ENCODE measurements around the gene RBM39.

Gene RBM39

DNA sequence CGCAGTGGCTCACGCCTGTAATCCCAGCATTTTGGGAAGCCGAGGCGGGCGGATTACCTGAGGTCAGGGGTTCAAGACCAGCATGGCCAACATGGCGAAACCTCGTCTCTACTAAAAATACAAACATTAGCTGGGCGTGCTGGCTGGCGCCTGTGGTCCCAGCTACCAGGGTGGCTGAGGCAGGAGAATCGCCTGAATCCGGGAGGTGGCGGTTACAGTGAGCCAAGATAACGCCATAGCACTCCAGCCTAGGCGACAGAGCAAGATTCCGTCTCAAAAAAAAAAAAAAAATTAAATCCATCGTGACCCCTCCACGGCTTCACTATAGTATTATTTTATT lies 76.1 kb downstream of the RBM39 start:
- FAIRE-seq, result no peak

DNA sequence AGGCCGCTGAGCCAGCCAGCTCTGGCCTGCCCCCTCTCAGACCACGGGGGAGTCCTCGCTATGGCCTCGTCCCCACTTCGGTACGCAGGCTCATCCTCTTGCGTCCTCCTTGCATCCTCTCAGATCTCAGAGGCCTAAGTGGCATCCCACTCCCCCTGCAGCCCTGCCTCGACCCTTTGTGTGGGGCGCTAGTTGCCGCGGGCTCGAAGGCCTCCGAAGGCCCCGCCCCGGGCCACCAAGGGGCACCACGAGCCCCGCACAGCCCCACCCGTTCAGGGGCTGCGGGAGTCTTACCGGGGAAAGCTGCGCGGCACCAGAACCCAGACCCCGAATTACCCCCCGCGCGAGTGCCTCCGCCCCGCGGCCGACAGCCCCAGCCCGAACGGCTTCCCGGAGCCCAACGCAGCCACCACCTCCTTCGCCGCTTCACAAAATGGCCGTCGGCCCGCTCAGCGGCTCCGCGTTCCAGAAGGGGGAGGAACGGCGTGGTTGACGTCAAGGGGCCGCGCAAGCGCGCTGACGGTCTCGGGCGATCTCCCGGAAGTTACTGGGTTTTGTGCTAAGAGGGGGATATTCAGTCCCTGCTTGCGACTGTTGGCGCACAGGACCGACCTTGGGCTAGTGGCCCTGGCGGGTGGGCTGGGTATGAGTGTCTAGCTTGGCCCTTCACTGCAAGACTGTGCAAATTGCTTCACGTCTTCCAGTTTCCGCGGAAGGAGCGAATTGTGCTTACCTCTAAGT lies 77.4 kb downstream of the RBM39 start, which contains the start of the genes CPNE1 and RBM12:
CPNE1 (minus strand) TSS at position 435 of the 741 bp plus-strand sequence. CDS start 31,977 bp downstream, outside the sequence.
RBM12 (minus strand) TSS at position 435 of the 741 bp plus-strand sequence. CDS start 9,578 bp downstream, outside the sequence.
- FAIRE-seq, result no peak

DNA sequence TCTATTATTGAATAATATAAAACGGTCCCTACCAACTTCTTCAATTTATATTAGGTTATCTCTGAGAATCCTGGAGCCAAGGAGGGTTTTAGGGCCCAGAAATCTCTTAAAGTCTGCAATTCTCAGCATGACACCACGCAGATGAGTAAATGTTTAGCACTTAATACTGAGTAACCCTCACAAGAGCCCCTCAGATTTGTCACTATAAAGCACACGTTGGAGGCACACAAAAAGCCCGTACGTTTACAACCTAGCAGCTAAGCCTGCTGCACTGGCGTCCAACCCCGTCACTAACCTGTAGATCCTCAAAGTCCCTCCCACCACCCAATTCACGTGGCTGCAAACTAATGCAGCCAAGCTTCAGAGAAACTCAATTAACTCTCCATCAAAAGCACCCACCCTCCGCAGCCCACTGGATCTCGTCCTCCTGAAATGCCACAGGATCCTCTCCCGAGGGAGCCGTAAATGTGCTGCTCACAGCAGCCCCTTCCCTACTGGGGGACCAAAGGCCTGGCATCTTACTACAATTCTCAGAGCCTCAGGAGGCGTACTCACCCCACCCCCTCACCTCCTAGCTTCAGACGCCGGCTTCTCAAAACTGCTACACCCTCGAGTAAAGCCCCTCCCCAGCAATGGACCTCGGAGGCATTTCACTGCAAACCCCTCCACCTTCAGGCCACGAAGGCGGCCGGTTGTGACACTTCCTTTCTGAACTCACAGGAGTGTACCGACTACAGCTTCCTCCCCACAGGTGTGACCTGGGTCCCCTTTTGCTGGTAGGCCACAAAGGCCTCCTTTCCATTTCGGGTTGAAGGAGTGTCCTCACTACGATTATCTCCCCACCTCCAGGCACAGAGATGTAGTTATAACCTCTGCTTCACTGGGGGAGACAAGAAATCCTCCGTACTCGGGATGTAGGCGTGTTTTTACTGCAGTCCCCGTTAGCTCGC lies 78.3 kb downstream of the RBM39 start:
- FAIRE-seq, result no peak

DNA sequence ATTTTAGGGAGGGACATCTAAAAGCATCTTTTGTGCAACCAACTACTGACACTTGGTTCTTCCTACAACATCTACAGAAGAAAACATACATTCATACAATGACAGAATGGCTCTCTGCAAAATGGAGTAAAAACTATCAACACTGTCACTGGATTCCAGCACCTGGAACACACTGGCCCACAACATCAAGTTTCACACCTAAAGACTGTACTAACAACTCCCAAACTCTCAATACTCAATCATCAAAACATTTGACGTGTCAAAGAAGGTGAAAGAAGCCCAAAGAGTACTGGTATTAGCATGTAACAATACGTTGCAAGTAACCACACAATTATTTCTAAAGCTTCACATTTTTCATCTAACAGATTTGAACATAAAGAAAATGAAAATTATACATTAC lies 79.5 kb downstream of the RBM39 start:
- no peak for FAIRE-seq

DNA sequence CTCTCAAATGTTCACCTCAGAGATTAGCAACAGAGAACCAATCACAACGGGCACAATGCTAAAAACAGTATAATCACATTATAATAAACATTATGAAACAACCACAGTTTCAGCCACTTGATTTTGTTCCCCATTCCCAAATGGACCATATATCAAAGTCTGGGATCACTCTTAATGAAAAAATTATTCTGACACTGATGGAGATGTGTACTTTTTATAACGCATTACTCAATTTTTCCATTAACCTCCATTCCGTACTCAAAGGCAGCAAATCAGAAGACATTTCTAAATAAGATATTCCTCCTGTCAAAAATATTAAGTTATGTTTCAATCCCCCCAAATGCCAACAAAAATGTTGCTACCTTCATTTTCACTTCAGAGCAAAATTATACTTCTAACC lies 80.2 kb downstream of the RBM39 start:
- no peak for FAIRE-seq

DNA sequence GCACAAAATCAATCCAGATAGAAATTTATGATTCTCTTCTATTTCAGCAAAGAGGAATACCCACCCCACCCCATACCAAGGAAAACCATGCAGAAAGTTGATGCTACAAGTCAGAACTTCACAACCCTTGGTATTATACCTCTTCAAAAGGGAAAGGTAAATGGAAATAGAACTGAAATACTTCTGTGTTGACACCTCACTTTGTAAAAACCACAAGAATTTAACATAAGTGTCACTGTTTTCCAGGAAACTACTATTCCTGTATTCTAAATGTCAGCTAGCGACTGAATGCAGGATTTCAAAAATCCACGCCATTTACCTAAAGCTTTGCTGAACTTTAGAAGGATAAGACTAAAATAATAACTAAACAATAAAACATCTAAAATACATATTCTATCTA lies 81.0 kb downstream of the RBM39 start:
- FAIRE-seq, result no peak

DNA sequence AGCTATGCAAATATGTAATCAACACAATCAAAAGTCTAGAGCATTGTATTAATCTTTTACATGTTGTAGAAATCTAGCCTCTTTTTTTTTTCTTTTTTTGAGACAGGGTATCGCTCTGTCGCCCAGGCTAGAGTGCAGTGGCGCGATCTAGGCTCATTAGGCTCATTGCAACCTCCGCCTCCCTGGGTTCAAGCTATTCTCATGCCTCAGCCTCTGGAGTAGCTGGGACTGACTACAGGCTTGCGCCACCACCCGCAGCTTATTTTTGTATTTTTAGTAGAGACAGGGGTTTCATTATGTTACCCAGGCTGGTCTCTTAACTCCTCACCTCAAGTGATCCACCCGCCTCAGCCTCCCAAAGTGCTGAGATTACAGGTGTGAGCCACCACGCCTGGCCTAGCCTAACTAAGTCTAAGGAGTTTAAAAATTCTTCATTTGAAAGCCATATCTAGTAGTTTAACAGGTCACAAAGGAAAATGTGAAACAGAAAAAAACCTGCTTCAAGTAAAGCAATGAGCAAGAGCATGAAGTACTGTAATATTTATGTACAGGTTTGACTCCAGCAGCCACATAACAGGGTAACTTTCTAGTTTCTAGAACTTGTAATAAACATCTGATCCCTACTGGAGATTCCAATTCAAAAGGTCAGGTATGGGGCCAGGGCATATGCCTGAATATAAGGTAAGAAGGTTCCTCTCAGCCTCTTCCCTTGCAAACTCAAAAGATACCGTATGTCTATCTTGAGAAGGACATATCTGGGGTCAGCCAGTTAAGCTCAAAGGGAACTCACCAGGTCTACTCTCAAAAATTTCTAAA lies 81.7 kb downstream of the RBM39 start:
- FAIRE-seq, result no peak

DNA sequence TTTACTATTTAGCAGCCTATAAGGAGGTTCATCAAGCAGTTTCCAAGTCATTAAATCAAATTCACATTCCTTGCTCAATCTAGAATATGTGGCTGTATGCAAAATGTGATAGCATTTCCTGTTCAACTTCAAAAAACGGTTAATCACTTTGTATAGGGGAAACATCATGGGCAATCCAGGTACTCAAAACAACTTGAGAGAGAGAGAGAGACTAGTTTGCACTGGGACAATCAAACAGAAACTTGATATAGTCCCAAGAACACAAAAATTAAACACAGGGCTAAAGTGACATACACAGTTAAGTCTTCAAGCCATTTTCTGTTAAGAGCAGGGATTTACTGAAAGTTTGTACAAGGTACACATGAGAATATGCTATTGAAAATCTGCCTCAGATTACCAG lies 84.8 kb downstream of the RBM39 start:
- no peak for FAIRE-seq

DNA sequence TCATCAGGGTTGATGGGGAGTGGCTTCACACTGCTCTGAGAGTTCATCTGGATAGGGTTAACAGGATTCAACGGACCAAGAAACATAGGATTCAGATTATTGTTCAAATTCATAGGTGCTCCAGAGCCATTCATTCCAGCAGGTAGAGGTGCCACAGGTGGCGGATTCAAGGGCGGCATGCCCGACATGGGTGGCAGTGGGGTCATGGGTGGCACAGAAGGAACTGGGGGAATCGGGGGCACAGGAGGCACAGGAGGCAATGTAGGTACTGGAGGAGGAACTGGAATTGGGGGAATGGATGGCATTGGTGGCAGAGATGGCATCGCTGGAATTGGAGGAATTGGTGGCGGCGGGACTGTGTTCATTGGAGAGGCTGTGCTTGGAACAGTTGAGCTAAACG lies 87.6 kb downstream of the RBM39 start:
- no peak for FAIRE-seq

DNA sequence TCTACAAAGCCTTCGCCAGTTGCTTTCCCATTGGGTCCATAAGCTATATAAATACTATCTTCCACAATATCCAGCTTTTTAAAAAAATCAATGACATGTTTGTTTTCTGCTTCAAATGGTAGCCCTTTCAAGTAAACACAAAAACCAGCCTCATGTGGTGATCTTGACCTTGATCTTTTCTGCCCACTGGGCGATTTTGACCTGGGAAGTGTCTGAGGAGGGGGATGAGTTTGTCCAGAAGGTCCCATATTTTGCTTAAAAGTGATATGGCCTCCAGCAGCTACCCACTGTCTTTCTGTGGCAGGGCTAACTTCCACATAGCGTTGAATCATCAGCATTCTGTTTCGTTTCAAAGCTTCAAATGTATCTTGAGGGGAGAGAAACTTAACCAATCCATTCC lies 88.2 kb downstream of the RBM39 start:
- FAIRE-seq, result no peak
